HG02588 (cell line): Measurements from ENCODE around the gene ELK4.

ENCODE experiments used
- ATAC-seq: cut with Tn5 transposase; IDR thresholded peaks from one replicate; pipeline ENCODE4 v1.9.1; 2021; ENCODE audit warnings: mild to moderate bottlenecking, moderate library complexity; ENCODE audit not compliant: unreplicated experiment

ELK4 gene

DNA sequence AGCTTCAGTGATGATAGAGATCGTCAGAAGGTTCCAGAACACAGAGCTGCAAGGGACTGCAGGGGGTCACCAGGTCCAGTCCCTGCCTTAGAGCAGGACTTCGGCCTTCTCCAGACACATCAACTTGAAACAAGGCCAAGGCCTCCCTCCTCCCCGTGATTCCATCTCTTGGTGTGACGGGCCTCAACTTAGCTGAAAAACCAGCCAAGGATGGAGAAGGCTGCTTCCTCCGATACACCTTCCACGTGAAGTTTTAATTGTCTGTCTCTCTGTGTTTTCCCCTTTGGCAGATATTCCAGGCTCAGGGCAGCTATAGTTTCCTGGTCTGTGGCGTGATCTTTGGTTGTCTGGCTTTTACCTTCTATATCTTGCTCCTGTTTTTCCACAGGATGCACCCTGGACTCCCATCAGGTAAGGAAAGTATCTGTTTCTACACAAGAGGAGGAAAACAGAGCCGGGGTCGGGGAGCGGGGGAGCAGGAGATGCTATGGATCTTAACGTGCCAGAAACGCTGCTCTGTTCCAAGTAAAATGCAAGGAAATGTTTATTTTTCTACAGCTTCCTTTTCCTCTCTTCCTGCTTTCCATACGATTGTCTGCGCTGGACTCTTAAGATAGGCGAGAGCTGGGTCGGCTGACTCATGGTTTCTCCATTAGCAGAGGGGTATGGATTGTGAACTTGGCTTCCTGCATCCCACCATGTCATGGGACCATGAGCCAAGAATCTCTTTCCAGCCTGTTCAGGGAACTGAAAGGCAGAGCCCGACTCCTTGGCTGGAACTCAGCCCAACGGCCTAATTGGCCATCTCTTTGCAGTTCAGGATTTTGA, 32.8 kb downstream of the ELK4 start:
- no peak for ATAC-seq

DNA sequence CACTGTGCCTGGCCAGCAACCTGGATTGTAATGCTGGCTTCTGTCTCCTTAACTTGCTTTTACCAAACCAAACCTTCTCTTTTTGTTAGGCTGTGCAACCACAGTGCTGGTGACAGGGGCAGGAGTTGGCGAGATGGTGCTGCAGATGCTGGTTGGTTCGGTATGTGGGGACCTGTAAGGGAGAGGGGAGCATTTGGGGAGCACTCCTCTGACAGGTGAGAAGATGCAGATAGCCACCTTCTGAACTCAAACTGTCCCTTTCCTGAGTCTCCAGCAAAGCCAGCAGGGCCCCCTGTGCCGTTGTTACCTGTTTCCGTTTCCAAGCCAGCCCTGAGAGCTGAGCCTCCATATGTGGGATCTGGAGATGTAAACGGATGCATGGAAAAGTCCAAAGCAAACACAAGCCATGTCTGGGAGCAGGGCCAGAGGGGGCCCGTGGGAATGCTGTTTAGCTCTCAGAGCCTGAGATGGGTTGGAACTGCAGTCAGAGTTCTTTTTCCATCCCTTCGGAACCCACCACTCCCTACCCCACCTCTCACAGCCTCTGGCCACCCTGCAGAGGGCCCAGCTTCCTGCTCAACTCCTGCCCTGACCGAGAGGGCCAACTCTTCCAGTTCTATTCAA, 34.0 kb downstream of the ELK4 start:
- ATAC-seq, result no peak

DNA sequence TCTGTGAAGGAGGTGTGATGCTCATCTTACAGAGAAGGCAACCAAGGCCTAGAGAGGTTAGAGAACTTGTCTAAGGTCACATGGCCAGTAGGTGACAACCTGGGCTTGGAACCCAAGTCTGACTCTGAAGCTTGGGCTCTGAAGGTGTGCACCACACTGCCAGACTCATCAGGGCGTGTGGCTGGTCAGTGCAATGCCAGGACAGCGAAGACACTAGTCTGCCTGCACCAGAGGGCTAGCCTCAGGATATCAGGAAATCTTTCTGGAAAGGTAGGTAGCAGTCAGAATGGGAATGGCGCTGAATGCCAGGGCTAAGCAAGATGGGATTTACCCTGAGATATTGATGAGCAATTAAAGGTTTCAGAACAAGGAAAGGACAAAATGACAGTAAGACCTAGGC, 34.9 kb downstream of the ELK4 start:
- ATAC-seq, result no peak

DNA sequence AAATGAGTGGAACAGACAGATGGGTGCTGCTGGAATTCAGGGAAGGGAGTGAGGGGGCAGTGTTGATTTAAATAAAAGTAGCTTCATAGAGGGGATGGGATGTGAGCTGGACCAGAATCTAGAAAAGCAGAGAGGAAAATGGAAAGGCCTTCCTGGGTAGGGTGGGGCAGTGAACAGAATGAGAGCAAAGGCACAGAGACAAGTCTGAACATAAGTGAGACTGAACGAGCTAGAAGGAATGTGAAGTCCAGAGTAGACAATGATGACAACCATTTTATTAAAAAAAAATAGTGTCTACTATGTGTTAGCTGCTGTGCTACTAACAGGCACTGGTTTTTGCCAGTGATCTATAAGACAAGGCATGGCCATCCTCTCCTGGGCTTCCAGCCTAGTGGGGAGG, 36.0 kb downstream of the ELK4 start:
- ATAC-seq, result no peak

DNA sequence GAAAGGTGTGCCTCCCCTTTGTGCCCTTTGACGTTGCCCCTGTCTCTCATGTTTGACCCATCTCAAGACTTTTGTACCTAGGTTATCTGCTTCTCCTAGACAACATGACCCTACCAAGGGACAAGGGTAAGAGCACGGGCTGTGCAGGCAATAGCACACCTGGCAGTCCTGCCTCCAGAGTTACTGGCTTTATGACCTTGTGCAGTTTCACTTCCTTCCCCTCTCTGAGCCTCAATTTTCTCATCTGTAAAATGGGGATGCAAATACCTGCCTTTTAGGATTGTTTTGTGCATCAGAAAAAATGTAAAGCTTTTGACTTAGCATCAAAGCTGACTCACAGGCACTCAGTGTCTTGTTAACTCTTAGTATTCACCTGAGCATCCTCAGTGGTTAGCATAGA, 36.4 kb downstream of the ELK4 start:
- no peak for ATAC-seq

DNA sequence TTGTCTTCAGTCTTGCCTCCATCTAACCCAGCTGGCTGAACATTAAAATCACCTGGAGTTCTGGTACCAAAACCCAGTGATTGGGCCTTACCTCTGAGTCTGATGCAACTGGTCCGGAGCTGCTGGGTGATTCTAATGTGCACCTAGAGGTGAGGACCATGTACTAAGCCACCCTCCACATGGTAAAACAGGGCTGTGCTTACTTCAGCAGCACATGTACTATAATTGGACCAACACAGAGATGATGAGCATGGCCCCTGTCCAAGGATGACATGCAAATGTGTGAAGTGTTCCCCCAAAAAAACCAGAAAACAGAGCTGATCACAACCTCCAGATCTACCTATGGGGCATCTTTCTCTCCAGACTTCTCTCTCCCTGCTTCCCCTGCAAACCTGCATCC, 37.0 kb downstream of the ELK4 start:
- ATAC-seq, result no peak

DNA sequence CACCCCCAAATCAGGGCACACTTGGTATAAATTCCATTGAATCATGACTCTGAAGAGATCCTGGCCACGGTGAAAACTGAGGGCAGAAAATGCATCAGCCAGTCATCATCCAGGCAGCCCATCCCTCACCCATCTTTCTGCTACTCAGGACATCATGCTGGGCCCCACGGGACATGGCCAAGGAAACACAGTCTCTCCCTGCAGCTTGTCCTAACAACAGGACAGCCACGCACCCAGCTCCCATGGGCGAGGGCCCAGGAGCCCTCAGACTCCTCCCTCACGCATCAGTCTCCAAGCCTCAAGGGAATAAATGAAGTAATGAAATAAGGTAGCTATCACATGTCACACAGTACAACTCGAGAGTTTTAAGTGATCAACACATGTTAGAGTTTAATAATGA, 37.8 kb downstream of the ELK4 start:
- ATAC-seq, result no peak

DNA sequence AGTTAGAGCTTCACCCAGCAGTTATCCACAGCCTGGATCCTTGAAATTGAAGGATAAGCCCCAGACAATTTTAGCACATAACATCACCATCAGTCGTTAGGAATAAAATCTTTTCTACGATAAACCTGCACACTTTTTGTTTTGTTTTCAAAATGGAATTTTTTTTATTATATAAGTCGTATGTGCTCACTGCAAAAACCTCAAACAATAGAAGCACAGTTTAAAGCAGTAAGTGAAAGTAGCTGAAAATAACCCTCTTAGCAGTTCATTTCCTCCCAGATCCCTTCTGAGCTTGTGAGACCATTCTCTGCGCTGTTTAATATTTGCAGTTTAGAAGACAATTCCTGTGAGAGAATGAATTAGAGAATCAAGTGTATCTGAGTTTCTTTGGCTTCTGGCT, 38.3 kb downstream of the ELK4 start:
- no peak for ATAC-seq

DNA sequence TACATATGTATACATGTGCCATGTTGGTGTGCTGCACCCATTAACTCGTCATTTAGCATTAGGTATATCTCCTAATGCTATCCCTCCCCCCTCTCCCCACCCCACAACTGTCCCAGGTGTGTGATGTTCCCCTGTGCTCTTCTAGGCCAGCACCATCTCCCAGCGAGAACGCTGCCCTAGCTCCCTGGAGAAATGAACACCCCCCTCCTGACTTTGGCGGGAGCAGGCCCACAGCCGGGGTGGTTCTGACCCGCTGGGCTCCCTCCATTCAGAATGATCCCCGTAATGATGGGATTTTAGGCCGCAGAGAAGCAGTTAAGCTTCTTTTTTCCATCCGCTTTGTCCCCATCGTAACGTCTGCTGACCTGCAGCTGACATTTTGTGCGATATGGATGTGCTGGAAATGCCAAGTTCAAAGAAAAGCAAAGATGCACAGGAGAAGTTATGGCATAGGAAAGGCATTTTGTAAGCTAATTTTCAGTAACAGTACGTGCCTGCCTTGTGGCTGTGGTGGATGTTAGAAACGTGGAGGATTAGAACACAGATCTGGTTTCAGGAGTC, 39.3 kb downstream of the ELK4 start:
- no peak for ATAC-seq

DNA sequence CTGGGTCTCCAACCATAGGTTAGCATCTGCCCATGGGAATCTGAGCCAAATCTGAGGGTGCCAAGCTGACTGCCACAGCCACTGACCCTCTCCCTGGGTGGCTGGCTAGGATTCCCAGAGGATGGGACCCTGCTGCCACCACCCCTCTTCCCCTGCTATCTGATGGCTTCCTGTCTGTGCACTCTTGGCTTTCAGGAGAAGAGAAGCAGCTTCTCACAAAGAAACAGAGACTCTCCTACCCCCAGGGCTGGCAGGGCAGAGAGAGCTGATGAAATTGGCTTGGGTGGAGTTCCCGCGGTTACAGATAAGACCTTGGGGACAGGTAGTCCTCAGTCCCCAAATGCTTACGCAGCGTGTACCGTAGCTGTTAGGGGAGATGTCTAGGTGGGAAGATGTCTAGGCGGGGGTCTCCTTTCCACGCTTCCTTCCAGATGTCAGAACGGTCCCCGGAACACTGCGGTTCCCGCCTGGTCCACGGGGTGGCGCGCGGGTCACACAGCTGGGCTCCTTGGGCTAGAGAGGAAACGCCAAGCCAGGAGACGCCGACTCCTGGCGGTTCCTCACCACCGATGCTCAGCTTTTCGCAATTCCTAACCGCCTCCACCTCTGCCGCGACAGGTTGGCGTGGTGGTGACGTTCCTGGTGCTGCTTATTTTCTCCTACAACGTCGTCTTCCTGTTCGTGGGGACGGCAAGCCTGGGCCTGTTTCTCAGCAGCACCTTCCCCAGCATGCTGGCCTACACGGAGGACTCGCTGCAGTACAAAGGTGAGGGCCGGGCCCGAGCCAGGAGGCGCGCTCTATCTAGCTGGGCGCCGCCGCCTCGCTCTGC, 40.1 kb downstream of the ELK4 start:
- ATAC-seq, result peak; percentile 67

DNA sequence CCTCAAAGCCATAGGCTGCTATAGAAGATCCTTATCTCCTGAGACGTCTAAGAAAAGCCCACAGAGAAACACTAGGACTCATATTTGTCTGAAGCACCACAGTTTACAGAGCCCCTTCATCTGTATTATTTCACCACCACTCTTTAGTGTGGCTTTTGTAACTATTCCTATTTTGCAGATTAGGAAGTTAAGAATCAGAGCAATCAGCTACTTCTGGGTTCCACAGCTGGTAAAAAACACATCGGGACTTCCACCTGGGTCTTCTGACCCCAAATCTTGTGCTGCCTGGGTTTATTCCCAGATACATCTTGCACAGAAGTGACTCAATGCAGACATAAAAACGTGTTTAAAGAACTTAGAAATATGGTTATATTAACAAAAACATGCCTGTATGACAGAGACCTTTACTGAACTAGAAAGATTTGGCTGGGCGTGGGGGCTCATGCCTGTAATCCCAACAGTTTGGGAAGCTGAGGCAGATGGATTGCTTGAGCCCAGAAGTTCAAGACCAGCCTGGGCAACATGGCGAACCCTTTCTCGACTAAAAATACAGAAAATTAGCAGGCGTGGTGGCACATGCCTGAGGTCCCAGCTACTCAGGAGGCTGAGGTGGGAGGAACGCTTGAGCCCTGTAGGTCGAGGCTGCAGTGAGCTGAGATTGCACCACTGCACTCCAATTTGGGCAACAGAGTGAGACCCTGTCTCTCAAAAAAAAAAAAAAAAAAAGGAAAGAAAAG, 40.9 kb downstream of the ELK4 start:
- ATAC-seq, result no peak

DNA sequence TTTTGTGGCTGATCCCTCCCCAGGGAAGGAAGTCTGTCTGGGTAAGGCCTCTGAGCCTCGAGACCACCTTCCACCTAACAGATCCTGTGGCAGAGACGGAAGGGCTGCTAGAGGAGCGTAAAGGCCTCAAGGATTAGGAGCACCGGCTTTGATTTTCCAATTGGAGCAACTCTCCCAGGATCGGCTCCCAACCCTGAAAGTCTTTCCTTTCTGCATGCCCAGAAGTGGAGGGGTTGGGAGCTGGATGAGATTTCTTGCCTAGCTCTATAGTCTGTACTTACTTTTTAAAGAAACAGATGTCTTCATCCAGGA, 41.4 kb downstream of the ELK4 start:
- no peak for ATAC-seq

DNA sequence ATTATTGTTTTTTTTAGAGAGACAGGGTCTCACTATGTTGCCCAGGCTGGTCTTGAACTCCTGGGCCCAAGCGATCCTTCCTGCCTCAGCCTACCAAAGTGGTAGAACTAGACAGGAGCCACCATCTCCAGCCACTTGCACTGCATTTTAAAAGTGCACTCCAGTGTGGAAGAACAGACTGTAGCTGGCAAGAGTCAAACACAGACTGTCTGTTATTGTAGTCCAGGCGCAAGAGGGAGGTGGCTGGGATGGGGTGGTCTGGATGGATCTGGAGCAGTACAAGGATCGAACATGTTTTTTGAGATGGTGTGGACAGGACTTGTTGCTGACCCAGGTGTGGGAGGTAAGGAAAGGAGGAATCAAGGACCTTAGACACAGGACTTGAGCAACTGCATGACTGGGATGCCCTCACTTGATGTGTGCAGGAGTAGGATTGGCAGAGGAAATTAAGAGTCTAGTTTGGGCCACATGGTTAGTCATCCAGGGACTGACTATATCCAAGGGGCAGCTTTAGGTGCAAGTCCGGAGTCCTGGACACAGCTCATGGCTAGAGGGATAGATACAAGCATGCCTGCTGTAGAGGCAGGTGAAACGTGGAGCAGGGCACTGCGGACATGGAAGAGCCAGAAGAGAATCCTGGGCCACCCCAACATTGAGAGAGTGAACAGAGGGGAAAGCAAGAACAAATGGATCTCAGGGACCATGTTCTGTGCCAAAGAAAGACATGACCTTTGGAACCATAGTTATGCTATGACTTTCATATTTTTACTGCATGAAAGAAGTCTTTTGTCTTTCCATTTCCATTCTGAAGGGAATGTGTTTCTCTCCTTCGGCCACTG, 42.0 kb downstream of the ELK4 start:
- no peak for ATAC-seq

DNA sequence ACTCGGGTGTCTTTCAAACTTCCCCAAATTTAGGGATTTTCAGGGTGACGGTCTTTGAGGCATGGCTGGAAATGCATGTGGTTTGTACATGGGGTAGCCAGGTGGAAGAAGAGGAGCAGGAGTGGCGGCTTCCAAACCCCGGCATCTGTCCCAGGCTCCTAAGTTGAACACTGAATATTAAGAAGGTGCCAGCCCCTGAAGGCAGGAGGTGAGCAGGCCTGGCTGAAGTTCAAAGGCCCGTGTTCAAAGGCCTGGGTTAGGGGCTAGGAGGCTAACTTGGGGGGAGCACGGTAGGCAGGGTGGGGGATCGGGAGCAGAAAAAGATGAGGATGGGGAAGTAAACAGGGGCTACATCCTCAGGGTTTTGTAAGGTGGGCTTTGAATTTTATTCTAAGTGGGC, 42.8 kb downstream of the ELK4 start:
- ATAC-seq, result no peak

DNA sequence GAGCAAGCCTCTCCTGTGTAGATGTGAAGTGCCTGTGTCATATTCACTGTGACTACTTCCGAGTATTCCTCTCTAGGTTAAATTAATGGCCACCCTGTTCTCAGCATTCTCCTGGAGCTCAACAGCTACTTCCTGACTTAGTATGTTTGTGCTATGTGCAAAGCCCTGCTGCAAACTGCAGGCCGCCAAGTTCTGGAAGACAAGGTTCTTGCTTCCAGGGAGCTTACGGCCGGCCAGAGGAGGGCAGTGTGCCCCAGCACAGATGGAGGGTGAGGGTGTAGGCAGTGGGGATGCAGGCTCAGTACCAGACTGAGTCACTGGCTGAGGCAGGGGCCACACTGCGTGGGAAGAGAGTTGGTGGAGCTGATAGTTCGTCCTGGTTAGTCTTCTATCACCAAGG, 43.2 kb downstream of the ELK4 start:
- ATAC-seq, result no peak

DNA sequence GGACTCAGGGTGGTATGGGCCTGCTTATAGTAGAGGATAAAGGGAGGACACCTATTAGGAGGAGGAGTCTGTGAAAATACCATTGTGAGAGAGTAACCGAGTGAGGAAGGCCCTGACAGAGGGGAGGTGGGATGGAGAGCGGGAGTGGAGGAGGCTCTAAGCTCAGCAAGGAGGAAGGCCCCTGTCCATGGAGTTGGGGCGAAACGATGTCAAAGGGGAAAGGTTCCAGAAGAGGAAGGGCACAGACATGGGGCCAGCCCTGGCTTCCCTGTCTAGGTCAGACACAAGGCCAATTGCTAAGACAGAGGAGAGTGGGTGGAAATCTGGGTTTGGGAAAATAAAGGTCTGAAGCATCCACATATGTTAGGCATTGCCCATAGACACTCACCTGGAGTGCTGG, 44.2 kb downstream of the ELK4 start:
- no peak for ATAC-seq

DNA sequence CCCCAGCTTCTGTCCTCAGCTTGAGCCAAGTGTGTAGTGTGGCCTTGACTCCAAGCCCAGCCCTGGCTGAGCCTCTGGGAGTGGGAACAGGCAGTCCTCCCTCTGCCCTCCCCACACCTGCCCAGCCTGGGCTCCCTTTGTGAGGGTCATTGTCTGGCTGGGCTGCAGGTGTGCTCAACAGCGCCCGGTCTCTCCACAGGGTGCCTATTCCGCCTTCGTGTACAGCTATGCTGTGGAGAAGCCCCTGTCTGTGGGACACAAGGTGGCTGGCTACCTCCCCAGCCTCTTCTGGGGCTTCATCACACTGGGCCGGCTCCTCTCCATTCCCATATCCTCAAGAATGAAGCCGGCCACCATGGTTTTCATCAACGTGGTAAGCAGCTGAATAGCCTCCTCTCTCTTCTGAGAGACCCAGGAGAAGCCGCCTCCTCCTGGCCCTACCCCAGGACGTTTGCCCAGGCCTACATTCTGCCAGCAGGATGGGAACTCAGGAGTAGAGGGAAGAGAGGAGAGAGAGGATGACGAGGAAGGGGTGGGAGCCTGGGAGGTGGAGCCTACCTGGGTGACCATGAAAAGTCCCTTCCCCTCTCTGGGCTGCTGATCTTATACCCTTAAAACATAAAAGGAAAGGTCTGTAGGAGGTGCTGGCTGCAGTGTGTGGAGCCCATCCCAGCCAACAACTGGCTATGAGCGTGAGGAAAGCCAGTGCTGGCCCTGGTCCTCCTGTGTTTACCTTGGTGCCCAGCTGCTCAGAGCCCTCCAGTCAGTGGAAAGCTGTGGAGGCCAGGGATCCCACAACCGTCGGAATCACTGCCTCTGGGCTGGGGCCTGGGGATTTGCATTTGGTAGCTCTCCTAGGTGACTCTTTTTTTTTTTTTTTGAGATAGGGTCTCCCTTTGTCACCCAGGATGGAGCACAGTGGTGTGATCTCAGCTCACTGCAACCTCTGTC, 45.7 kb downstream of the ELK4 start:
- no peak for ATAC-seq

DNA sequence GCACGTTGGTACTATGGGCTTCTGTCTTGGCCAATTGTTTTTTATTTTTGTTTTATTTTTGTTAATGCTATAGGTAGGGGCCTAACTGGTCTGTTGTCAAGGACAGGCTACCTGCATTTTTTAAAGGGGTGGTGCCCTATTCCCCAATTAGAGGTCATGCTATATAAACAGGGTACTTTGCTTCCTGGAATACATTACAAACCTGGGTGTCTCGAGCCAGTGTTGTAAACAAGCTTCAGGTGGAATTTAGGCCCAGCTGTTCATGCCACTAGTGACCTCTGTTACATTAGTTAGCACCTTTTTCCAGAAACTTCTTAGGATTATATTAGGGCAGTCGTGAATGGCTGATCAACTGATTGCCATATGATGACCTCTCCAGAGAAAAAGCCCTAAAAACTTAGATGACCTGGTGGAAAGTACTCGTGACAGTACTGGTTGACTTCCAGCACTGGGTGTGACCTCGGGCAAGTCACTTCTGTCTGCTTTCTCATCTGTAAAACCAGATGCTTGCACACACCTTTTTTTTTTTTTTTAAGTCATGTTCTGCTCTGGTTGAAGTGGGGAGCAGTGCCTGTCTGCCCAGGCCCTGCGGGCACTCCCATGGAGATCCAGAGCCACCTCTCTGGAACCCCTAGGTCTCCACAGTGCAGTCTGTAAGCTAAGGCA, 46.5 kb downstream of the ELK4 start:
- ATAC-seq, result no peak

DNA sequence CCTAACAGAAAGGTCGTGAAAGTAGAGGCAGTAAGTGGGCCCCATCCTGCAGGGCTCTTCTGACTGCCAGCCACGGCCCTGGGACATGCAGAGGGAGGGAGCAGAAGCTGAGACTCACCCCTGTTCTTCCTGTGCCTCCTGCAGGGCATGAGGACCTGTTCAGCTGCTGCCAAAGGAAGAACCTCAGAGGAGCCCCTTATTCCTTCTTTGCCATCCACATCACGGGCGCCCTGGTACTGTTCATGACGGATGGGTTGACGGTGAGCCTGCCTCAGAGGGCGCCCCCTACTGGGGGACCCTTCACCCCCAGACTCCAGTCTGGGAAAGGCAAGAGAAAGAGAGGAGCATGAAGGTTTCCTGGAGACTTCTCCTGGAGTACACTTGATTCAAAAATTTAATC, 47.1 kb downstream of the ELK4 start:
- ATAC-seq, result no peak
